Raji (cell line): Measurements from ENCODE around the gene GARRE1.

Experiments
- POLR2A ChIP-seq: IDR thresholded peaks from 2 replicates; pipeline ENCODE4 v1.6.1; 2011; ENCODE audit warnings: low read depth, low read length, control low read depth; ENCODE audit not compliant: insufficient read depth

Gene GARRE1

DNA sequence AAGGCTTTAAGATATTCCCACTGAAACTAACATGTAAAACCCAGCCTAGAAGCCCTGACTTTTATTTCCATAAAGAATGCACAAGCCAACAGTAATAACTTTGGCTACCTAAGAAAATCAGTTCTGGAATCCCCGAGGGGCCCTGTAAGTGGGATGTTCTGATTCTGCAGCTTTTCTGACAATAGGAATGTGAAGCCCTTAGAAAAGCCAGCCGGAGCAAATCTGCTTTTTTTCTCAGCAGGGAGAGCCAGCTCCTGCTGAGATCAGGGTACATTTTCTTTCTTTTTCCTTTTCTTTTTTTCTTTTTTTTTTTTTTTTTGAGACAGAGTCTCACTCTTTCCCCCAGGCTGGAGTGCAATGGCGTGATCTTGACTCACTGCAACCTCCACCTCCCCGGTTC, 8.0 kb upstream of the GARRE1 start:
- no peak for TF ChIP-seq POLR2A

DNA sequence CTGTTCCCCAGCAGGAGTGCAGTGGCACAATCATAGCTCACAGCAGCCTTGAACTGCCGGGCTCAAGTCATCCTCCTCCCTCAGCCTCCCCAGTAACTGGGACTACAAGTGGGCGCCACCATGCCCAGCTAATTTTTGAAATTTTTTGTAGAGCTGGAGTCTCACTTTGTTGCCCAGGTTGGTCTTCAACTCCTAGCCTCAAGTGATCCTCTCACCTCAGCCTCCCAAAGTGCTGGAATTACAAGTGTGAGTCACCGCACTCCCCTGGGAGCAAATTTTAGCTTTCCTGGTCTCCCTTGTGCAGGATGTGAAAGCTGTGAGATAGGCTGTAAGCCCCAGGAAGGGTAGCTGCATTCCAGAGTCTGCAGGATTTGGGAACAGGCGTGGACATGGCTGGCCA, 5.4 kb upstream of the GARRE1 start:
- TF ChIP-seq POLR2A: no peak

- TF ChIP-seq POLR2A: 0 out of 2 replicates have a peak, but pooled peaks have one; percentile 7
These were observed 511 bp downstream of the GARRE1 start for GRCh38 chr19:34254698-34255432.

DNA sequence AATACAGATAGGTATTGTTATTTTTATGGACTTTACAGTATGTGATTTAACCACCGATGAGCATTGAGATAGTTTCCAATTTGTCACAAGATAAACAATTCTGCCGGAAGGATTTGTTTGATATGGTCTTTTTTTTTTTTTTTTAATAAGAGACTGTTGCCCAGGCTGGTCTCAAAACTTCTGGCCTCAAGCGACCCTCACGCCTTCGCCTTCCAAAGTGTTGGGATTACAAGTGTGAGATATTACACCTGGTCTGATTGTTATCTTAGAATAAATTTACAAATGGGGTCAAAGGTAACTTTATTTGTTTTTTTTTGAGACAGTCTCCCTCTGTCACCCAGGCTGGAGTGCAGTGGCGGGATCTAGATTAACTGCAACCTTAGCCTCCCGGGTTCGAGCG, 1.2 kb downstream of the GARRE1 start:
- no peak for TF ChIP-seq POLR2A

DNA sequence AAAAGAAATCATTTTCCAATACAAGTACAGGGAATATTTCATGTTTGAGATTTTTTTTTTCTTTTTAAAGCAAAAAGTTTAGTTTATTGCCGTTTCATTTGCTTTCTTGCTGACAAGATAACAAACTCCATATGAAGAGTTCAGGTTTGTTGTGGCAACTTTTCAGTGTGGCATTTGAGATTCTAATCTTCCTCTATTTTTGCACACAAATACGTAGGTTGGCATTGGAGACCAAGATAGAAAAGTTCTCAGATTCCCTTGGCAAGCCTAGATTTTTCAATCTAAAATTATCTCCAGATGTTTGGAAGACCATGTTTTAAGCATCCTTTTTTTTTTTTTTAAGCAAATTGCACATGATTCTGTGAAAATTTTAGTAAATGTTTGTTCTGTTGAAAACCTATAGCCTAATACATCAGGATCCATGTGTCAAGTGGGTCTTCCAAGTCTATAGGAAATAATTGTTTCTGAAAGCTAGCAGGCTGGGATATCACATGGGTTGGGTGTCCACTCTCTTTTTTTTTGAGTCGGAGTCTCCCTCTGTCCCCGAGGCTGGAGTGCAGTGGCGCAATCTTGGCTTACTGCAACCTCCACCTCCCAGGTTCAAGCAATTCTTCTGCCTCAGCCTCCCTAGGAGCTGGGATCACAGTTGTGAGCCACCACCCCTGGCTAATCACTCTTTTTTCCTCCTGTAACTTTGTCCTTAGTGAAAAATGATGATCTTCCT, 2.6 kb downstream of the GARRE1 start:
- TF ChIP-seq POLR2A: no peak

DNA sequence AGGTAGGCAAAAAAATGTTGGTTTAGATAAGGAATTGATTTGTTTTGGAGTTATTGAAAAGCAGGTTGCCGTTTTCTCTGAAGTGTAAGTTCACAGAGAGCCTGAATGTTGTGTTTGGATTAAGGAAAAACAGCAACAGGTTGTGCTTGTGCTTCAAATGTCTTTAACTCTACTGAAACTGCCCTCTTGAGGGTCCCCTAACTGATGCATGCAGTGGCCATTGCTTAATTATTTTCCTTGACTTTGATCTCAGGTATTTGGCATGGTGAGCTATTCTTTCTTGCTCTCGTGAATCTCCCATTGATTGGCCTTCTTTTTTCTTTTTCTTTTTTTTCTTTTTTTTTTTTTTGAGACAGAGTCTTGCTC, 3.2 kb downstream of the GARRE1 start:
- no peak for TF ChIP-seq POLR2A

DNA sequence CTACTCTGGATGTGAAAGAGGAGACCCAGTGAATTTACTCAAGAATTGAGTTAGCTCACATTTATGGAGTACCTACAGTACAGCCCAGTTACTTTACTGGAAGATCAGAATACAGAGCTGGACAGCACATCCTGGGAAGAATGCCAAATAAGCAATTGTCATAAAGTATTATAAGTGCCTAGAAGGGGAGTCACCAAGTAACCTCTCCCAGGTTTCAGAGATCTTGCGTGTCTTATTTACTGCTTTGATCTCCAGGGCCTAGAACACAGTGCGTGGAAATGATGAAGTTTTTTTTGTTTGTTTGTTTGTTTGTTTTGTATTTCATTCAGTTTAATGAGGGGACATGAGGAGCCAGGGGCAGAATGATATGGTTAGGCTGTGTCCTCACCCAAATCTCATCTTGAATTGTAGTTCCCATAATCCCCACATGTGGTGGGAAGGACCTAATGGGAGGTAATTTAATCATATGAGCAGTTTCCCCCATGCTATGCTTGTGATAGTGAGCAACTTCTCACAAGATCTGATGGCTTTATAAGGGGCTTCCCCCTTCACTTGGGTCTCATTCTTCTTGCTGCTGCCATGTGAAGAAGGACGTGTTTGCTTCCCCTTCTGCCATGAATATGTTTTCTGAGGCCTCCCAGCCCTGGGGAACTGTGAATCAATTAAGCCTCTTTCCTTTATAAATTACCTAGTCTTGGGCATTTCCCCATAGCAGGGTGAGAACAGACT, 5.2 kb downstream of the GARRE1 start:
- no peak for TF ChIP-seq POLR2A

GRCh38 chr19:34260771-34261173, 6.4 kb downstream of the GARRE1 start:
- no peak for TF ChIP-seq POLR2A

GRCh38 chr19:34261334-34262109, 7.2 kb downstream of the GARRE1 start:
- TF ChIP-seq POLR2A: no peak

GRCh38 chr19:34263745-34264237, 9.4 kb downstream of the GARRE1 start:
- TF ChIP-seq POLR2A: no peak

- no peak for TF ChIP-seq POLR2A
These were observed 10.9 kb downstream of the GARRE1 start for GRCh38 chr19:34265221-34265650.

DNA sequence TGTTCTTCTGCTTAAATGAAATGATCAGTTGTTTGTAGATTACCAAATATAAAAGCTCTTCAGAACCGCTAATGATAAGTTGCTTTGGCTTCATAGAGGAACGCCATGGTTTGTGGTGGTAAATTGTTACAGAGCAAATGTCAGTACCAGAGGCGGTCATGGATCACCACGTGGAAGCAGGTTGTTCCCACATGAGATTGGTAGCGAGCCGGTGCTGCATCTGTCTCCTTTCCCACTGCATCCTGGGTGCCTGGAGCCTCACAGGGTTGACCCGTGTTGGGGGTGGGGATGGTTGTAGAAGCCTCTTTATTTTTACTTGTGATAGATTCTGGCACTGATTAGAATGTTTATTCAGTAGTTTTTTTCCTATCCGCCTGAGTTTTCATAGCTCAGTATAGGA, 14.7 kb downstream of the GARRE1 start:
- TF ChIP-seq POLR2A: no peak

DNA sequence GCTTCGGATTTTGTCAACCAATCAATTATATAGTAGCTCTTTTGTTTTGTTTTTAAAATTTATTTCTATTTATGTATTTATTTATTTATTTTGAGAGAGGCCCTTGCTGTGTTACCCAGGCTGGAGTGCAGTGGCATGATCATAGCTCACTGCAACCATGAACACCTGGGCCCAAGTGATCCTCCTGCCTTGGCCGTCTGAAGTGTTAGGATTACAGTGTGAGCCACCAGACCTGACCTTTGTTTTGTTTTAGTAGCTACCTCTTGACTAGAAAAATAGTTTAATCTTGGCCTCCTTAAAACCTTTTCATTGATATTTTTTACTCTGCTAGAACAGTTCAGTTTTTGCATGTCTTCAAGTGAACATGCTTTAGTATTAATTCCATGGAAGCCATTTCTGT, 15.1 kb downstream of the GARRE1 start:
- no peak for TF ChIP-seq POLR2A

DNA sequence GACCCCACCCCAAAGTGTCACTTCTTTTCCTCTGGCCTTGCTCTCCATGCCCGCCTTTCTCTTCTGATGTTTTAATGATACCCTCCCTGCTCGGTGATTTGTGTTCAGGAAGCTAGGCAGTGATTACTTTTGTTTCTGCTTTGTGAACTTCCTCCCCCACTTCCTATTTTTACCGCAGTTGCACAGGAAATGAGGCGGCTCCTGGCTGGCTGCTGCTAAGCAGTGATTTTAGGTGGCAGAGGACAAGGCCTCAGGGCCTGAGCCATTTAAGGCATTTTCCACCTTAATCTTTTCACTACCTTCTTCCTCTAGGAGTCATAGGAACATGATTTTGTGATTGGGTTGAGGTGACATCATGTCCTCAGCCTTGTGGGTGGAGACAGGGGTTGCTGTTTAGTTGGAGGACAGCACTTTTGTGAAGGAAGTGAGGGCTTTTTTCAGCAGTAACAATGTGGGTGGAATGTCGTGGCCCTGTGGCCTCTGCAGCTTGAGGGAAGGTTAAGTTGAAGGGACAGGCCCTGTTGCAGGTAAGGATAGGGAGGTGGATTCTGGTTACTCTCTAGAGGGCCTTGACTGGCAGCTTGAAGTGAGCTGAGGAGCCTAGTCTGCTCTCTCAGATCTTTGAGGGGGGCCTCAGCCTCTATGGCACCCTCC, 15.7 kb downstream of the GARRE1 start:
- TF ChIP-seq POLR2A: peak; percentile 39; the same call in 1 of the 2 replicates
